Measurements from ENCODE around the gene CLCN2. TPM values are rescaled to one million over a fixed set of nuclear protein-coding genes. Genes with fewer than 3 reads are reported as not detected.

CLCN2 gene
- total and polyA plus RNA-seq, 2 of the 8 experiments (the other 6 are each of a cell fraction or from before 2014, with no cell fraction given): 13.7 to 16.1 TPM

- no peak for TF ChIP-seq EGR1 (IDR thresholded peaks at IDR 0.05; ENCODE audit: borderline replicate concordance, low read depth, low read length)
- TF ChIP-seq POLR2A (IDR thresholded peaks at IDR 0.05; ENCODE audit: control extremely low read depth in 1 of 2, low read depth in 2 of 2, low read length in 2 of 2): 0 out of 3 replicates have a peak, but pooled peaks of 1 of the 2 experiments have one; percentile 9
- H3K4me2 ChIP-seq (ENCODE audit: insufficient read depth in 1 of 2, low read depth in 2 of 2, low read length in 2 of 2): no peak overlapping the region
- H3K79me1 ChIP-seq (ENCODE audit: low read depth, low read length): no peaks in the 10 kb centered on the region; the same call in 1 of the 2 replicates
- no peak overlapping the region for H3K18ac ChIP-seq (ENCODE audit: extremely low read depth, low read length)
- H3K14ac ChIP-seq (ENCODE audit: insufficient read length): no peak overlapping the region
- no peak overlapping the region for H3K56ac ChIP-seq (replicated peaks; ENCODE audit: insufficient read length, low read depth, low read length)
- H3K27ac ChIP-seq (ENCODE audit: low read depth, low read length): no peak overlapping the region
- H3K36me3 ChIP-seq (ENCODE audit: control insufficient read depth in 2 of 4, insufficient read depth in 4 of 4, low read length in 3 of 4): peaks cover 0 to 16% (median 3%) of the 10 kb centered on the region in 4 experiments; a peak in 6 of 8 replicates
- H4K5ac ChIP-seq (ENCODE audit: insufficient read length, low read depth, low read length): no peak overlapping the region
- no peak overlapping the region for H2BK120ac ChIP-seq (replicated peaks; ENCODE audit: low read depth, low read length)
- POLR2A ChIA-PET (ENCODE audit: partially characterized antibody): interaction anchor here (1.0 to 3.2 kb wide), 5 partner anchors 9 to 29 kb away, joined by 3 to 23 read pairs (median 5); partner anchors contain the start of gene FAM131A
- peaks cover 0 to 13% (median 10%) of the 10 kb centered on the region in 4 experiments; a peak in 6 of 7 replicates for H3K4me1 ChIP-seq (replicated peaks in 1 of 4; ENCODE audit: control insufficient read depth in 3 of 4, insufficient read depth in 4 of 4, low read length in 3 of 4)
- no peak overlapping the region; the same call in 1 of the 2 replicates for H2AK5ac ChIP-seq (ENCODE audit: low read depth, low read length)
- 91% methylated on average over 18 of the region's 20 CpGs; no CpG with 5 or more reads in 1 of the 2 experiments for WGBS, 2 experiments (ENCODE audit: extremely low coverage in 1 of 2, insufficient coverage in 1 of 2, insufficient read length in 1 of 2, insufficient replicate concordance in 2 of 2, low coverage in 1 of 2, low lambda C conversion rate in 2 of 2, missing lambda C conversion rate in 1 of 2)
- no peak overlapping the region for H2AFZ ChIP-seq (ENCODE audit: low read length)
- no peak overlapping the region for H4K8ac ChIP-seq (ENCODE audit: extremely low read depth, insufficient read depth, low read length)
- no peak overlapping the region for H3K4ac ChIP-seq (replicated peaks; ENCODE audit: insufficient read length, low read depth, low read length)
- H3K23me2 ChIP-seq (ENCODE audit: low read depth, low read length): no peaks in the 10 kb centered on the region
- no peak overlapping the region for H2BK20ac ChIP-seq (ENCODE audit: low read length)
- H2BK5ac ChIP-seq (ENCODE audit: low read depth, low read length): no peak overlapping the region
- no peaks in the 10 kb centered on the region for H3K9me3 ChIP-seq (ENCODE audit: insufficient read depth in 2 of 2, low read depth in 1 of 2, low read length in 1 of 2)
- H2BK15ac ChIP-seq (ENCODE audit: low read length): no peak overlapping the region
- H3K4me3 ChIP-seq (ENCODE audit: extremely low read depth in 1 of 4, insufficient read depth in 2 of 4, low read depth in 3 of 4, low read length in 4 of 4): no peak overlapping the region
- H3K9ac ChIP-seq (replicated peaks in 1 of 4; ENCODE audit: extremely low read depth in 1 of 4, low read depth in 3 of 4, low read length in 3 of 4): no peak overlapping the region
- no peaks in the 10 kb centered on the region for H3K27me3 ChIP-seq (replicated peaks in 1 of 4; ENCODE audit: control insufficient read depth in 3 of 4, extremely low read depth in 1 of 4, insufficient read depth in 3 of 4, low read length in 3 of 4)
- H2BK12ac ChIP-seq (ENCODE audit: low read depth, low read length): no peak overlapping the region
- H3K79me2 ChIP-seq (ENCODE audit: control insufficient read depth in 1 of 2, insufficient read depth in 2 of 2, low read length in 2 of 2): no peaks in the 10 kb centered on the region
- FAIRE-seq (no peak), DNase-seq (ENCODE audit: low read depth in 1 of 2, low spot score in 2 of 2) (no peak)
- no peak overlapping the region for H3K23ac ChIP-seq (ENCODE audit: insufficient read length)
- H4K91ac ChIP-seq (replicated peaks; ENCODE audit: insufficient read length, low read length): no peak overlapping the region
- H4K20me1 ChIP-seq (replicated peaks in 1 of 2; ENCODE audit: control insufficient read depth in 1 of 2, insufficient read depth in 2 of 2, low read length in 2 of 2): peaks cover 2 to 15% of the 10 kb centered on the region in 2 experiments
- CTCF ChIA-PET (ENCODE audit: partially characterized antibody): interaction anchor here (0.6 to 7.4 kb wide), 6 partner anchors 7 to 442 kb away, joined by 3 to 49 read pairs (median 6); no protein-coding TSS in a partner anchor
Measured at GRCh38 chr3:184346480-184347190, 14.8 kb downstream of the CLCN2 start.
